HG03025 (cell line): ENCODE measurements around the gene TIAL1.
"Not testable (repeated sequence)": the region's sequence is repeated elsewhere in the genome, so short reads cannot be mapped to it uniquely, and the experiment has no call there.

Experiments
- ATAC-seq: cut with Tn5 transposase; IDR thresholded peaks from one replicate; pipeline ENCODE4 v1.9.1; 2021; ENCODE audit warnings: mild to moderate bottlenecking, moderate library complexity; ENCODE audit not compliant: unreplicated experiment, low FRiP score

Gene TIAL1

DNA sequence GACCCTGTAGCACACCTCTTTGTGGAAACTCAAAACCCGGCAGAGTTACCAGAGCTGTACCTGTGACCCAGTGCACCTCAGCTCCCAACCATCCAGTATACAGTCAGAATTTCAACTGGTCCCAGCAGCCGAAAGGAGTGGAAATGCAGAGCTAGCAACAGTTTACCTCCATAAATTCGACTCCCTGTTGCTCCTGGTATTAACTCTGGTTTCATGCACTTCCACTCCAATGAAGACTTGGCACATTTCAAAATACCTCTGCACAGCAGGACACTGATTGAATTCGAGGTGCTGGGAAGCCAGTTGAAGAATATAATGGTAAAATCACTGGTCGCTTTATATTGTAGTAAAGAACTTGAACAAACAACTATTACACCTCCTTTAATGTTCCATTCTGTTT, 17.9 kb upstream of the TIAL1 start:
- no peak for ATAC-seq

DNA sequence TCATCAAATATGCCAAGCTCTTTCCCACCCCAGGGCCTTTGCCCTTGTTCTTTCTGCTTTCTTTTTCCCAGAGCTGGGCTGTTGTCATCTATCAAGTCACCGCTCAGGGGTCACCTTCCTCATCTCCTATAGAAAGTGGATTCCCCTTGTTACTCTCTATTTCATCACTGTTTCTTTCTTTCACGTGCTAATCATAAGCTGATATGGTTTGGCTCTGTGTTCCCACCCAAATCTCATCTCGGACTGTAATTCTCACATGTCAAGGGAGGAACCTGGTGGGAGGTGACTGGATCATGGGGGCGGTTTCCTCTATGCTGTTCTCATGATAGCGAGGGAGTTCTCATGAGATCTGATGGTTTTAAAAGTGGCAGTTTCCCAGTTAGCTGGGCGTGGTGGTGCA, 17.0 kb upstream of the TIAL1 start:
- no peak for ATAC-seq

- ATAC-seq: no peak
These were observed 14.7 kb upstream of the TIAL1 start for GRCh38 chr10:119611433-119611832.

GRCh38 chr10:119609516-119609915, 12.8 kb upstream of the TIAL1 start:
- ATAC-seq: no peak

DNA sequence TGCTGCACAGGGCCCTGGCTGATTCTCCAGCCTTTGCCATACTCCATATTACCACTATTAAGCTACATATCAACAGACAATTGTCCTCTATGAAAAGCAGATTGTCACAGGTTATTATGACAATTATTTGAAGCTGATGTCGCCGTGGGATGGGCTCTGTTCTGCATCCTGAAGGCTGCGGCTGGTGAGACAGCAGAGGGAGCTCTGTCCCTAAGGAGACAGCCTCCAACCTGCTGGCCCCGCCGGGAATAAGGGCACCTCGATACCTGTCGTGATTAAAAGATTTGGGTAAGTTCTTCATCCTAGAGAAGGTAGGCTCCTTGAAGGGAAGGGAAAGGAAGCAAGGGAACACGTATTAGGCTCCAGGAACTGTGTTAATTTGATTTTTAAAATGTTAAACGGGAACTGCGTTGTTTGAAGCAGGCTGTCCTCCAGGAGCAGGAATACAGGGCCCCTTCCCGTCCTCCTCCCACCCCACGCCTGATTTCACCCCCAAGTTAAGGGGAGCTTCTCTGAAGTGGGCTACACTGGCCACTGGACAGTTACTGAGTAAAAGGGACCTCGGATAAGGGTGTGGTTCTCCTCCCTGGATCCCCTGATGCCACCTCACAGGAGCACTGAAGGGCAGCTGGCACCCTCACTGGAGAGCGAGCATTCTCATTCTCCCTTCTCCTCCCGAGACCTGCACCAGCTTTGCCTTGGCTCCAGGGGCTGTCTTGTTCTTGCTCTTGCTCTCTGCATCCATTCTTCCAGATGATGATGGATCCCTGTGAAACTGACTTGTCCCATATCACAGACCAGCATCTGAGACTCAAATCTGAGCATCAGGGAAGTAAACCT, 11.8 kb upstream of the TIAL1 start:
- ATAC-seq: no peak

- ATAC-seq: no peak
These were observed 7.7 kb upstream of the TIAL1 start for GRCh38 chr10:119604468-119604867.

- ATAC-seq: no peak
These were observed 5.7 kb upstream of the TIAL1 start for GRCh38 chr10:119602241-119603095.

GRCh38 chr10:119598397-119598796, 1.6 kb upstream of the TIAL1 start:
- no peak for ATAC-seq

GRCh38 chr10:119597405-119598186, 832 bp upstream of the TIAL1 start:
- ATAC-seq: no peak

DNA sequence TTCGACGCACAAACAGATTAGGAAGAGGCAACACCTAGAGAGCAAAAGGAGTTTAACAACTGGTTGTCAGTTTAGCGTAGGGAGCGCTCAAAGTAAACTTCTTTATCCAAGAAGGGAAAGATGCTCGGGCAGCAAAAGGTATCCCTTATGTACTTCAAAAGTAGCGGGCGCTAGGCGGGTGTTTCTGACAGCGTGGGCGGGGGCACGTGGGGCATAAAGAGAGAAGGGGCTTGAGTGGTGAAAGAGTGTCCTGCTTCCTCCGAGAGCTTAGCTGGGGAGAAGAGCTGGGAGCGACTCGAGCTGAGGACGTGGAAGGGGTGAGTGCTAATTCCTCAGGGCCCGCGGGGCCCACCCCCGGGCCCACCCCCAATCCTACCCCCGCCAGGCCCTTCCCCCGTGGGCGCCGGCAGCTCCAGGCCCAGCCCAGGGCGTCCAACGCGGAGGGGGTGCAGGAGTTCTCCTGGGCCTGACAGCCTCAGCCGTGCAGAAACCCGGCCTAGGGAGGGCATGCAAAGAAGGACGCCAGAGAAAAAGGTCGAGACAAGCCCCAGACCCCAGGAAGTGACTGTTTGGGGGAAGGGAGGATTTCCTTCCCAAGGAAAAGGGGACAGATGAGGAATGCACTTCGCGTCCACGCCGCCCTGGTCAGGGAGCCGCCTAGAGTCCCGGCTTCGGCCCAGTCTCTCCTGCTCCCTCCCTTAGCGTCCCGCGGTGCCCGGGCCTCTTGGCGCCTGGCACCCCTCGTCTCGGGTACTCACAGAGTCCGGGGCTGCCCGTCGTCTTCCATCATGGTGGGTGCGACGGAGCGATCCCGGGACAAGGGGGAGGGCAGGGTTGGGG, 868 bp downstream of the TIAL1 start:
- ATAC-seq: peak; percentile 5

DNA sequence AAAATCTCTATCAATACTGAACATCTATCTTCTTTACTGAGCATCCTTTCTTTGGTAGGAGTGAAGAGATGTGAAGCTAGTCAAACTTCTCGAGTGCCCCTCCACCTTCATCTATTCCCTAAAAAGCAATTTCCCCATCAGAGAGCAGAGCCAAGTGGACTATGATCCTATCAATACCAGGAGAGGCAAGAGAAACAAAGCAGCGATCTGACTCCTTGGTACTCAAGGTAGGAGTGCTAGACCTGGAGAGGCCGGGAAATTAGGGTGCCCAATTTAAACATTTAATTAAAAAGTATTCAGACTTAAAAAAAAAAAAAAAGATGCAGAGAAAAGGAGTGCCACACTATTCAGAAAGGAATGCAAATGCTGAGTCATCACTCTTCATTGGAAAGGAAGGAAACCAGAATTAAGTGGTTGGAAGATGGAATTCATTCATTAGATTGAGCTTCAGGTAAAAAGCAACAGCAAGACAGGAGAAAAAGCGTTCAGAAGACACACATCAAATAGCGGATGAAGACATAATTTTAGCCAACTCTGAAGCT, 1.6 kb downstream of the TIAL1 start:
- no peak for ATAC-seq

GRCh38 chr10:119588071-119588470, 8.7 kb downstream of the TIAL1 start:
- ATAC-seq: no peak

- ATAC-seq: no peak
These were observed 18.4 kb downstream of the TIAL1 start for GRCh38 chr10:119578355-119578754.

- ATAC-seq: no peak
These were observed 20.8 kb downstream of the TIAL1 start for GRCh38 chr10:119575991-119576390.

DNA sequence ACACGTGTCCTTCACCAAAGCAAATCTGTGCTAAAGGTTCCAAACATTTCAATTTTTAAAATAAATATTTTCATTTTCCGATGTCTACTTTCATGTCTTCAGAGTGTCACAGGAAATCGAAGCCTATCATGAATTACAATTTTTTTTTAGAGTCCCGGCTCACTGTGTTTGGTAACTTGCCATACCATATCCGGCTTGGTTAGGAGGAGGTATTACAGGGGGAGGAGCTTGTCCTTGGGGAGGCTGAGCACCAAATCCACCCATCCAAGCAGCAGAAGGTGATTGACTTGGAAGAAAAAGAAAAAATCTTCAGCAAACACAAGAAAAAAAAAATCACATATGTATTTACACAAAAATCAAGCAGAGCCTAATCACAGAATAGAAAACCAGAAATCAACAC, 21.3 kb downstream of the TIAL1 start:
- ATAC-seq: no peak

DNA sequence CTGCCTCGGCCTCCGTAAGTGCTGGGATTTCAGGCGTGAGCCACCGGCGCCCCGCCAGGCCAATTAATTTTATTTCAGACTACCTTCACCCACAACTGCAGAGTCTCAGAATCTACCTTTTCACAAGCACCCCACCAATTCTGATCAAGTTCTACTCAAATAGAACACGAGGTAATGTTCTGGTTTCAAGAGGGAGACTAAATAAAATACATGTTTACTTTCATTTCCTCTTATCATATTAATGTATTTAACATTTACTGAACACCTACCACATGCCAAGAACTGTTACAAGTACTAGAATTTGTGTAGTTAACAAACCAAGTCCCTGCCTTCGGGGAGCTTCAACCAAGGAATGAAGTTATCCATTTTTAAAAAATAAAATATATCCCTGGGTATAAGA, 28.8 kb downstream of the TIAL1 start:
- no peak for ATAC-seq

- no peak for ATAC-seq
These were observed 34.7 kb downstream of the TIAL1 start for GRCh38 chr10:119562097-119562496.

DNA sequence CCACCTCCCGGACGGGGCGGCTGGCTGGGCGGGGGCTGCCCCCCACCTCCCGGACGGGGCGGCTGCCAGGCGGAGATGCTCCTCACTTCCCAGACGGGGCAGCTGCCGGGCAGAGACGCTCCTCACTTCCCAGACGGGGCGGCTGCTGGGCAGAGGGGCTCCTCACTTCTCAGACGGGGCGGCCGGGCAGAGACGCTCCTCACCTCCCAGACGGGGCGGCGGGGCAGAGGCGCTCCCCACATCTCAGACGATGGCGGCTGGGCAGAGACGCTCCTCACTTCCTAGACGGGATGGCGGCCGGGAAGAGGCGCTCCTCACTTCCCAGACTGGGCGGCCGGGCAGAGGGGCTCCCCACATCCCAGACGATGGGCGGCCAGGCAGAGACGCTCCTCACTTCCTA, 37.3 kb downstream of the TIAL1 start:
- ATAC-seq: not testable (repeated sequence)

DNA sequence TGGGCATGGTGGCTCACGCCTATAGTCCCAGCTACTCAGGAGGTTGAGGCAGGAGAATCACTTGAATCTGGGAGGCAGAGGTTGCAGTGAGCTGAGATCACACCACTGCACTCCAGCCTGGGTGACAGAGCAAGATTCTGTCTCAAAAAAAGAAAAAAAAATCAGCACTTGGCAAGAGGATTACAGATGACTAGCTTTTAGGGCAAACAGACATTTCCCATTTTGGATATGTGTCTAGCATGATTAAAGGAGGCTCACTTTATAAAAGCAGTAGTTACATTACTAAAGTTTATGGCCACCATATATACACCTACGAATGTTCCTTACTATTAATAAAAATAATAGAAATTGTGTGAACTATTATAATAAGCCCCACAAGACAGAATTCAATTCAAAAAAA, 40.7 kb downstream of the TIAL1 start:
- not testable (repeated sequence) for ATAC-seq
